Measurements from ENCODE around the gene MCOLN1. TPM values are rescaled to one million over a fixed set of nuclear protein-coding genes. Genes with fewer than 3 reads are reported as not detected.

The MCOLN1 gene
- total and polyA plus RNA-seq, 4 donors: 9.3 to 45.4 (median 25.3) TPM

GRCh38 chr19:7521551-7522071 lies 813 bp upstream of the MCOLN1 start:
- H3K4me1 ChIP-seq (ENCODE audit: control insufficient read depth, insufficient read depth, low read length): peaks cover 33% of the 10 kb centered on the region
- H3K9me3 ChIP-seq (ENCODE audit: control insufficient read depth, insufficient read depth, low read length): no peaks in the 10 kb centered on the region
- DNase-seq (ENCODE audit: low read depth in 4 of 6, low spot score in 6 of 6): no peak
- WGBS (ENCODE audit: insufficient coverage): 35% methylated on average over 10 of the region's 10 CpGs
- peak overlapping the region; percentile 63 for H3K4me3 ChIP-seq (ENCODE audit: low read depth, low read length)
- H3K27me3 ChIP-seq (ENCODE audit: control insufficient read depth, insufficient read depth, low read length): no peaks in the 10 kb centered on the region
- peak overlapping the region; percentile 35 for H3K27ac ChIP-seq (ENCODE audit: low read depth, low read length)
- peaks cover 51% of the 10 kb centered on the region for H3K36me3 ChIP-seq (ENCODE audit: control insufficient read depth, insufficient read depth, low read length)

- DNase-seq (ENCODE audit: low read depth in 4 of 6, low spot score in 6 of 6): no peak
- Histone ChIP-seq H3K9me3 (ENCODE audit: control insufficient read depth, insufficient read depth, low read length) (no peaks in the 10 kb centered on the region), H3K4me1 (ENCODE audit: control insufficient read depth, insufficient read depth, low read length) (peaks cover 22% of the 10 kb centered on the region), H3K4me3 (ENCODE audit: low read depth, low read length) (peak overlapping the region; percentile 63), H3K27me3 (ENCODE audit: control insufficient read depth, insufficient read depth, low read length) (no peaks in the 10 kb centered on the region), H3K27ac (ENCODE audit: low read depth, low read length) (no peak overlapping the region), H3K36me3 (ENCODE audit: control insufficient read depth, insufficient read depth, low read length) (peaks cover 62% of the 10 kb centered on the region)
- WGBS (ENCODE audit: insufficient coverage): 9% methylated on average over 21 of the region's 23 CpGs
Observed at GRCh38 chr19:7522923-7523667, 671 bp downstream of the MCOLN1 start.

GRCh38 chr19:7524523-7524922 lies 2.1 kb downstream of the MCOLN1 start:
- Histone ChIP-seq H3K9me3 (ENCODE audit: control insufficient read depth, insufficient read depth, low read length) (no peaks in the 10 kb centered on the region), H3K4me3 (ENCODE audit: low read depth, low read length) (no peak overlapping the region), H3K27ac (ENCODE audit: low read depth, low read length) (no peak overlapping the region), H3K27me3 (ENCODE audit: control insufficient read depth, insufficient read depth, low read length) (no peaks in the 10 kb centered on the region), H3K36me3 (ENCODE audit: control insufficient read depth, insufficient read depth, low read length) (peaks cover 66% of the 10 kb centered on the region), H3K4me1 (ENCODE audit: control insufficient read depth, insufficient read depth, low read length) (peaks cover 22% of the 10 kb centered on the region)
- no peak for DNase-seq (ENCODE audit: low read depth in 4 of 6, low spot score in 6 of 6)
- WGBS (ENCODE audit: insufficient coverage): 100% methylated on average over 4 of the region's 5 CpGs

GRCh38 chr19:7524992-7525739 lies 2.7 kb downstream of the MCOLN1 start:
- H3K4me1 ChIP-seq (ENCODE audit: control insufficient read depth, insufficient read depth, low read length): peaks cover 22% of the 10 kb centered on the region
- no peak overlapping the region for H3K27ac ChIP-seq (ENCODE audit: low read depth, low read length)
- WGBS (ENCODE audit: insufficient coverage): 96% methylated on average over 17 of the region's 20 CpGs
- H3K9me3 ChIP-seq (ENCODE audit: control insufficient read depth, insufficient read depth, low read length): no peaks in the 10 kb centered on the region
- no peaks in the 10 kb centered on the region for H3K27me3 ChIP-seq (ENCODE audit: control insufficient read depth, insufficient read depth, low read length)
- no peak for DNase-seq (ENCODE audit: low read depth in 4 of 6, low spot score in 6 of 6)
- peaks cover 66% of the 10 kb centered on the region for H3K36me3 ChIP-seq (ENCODE audit: control insufficient read depth, insufficient read depth, low read length)
- H3K4me3 ChIP-seq (ENCODE audit: low read depth, low read length): no peak overlapping the region

- peaks cover 64% of the 10 kb centered on the region for H3K36me3 ChIP-seq (ENCODE audit: control insufficient read depth, insufficient read depth, low read length)
- H3K9me3 ChIP-seq (ENCODE audit: control insufficient read depth, insufficient read depth, low read length): no peaks in the 10 kb centered on the region
- no peak overlapping the region for H3K4me3 ChIP-seq (ENCODE audit: low read depth, low read length)
- WGBS (ENCODE audit: insufficient coverage): 97% methylated on average over 28 of the region's 31 CpGs
- H3K27ac ChIP-seq (ENCODE audit: low read depth, low read length): no peak overlapping the region
- H3K4me1 ChIP-seq (ENCODE audit: control insufficient read depth, insufficient read depth, low read length): peaks cover 22% of the 10 kb centered on the region
- DNase-seq (ENCODE audit: low read depth in 4 of 6, low spot score in 6 of 6): no peak
- H3K27me3 ChIP-seq (ENCODE audit: control insufficient read depth, insufficient read depth, low read length): no peaks in the 10 kb centered on the region
Observed at GRCh38 chr19:7526059-7526929, 3.9 kb downstream of the MCOLN1 start.

- DNase-seq (ENCODE audit: low read depth in 4 of 6, low spot score in 6 of 6): no peak
- H3K9me3 ChIP-seq (ENCODE audit: control insufficient read depth, insufficient read depth, low read length): no peaks in the 10 kb centered on the region
- H3K27me3 ChIP-seq (ENCODE audit: control insufficient read depth, insufficient read depth, low read length): no peaks in the 10 kb centered on the region
- H3K36me3 ChIP-seq (ENCODE audit: control insufficient read depth, insufficient read depth, low read length): peaks cover 65% of the 10 kb centered on the region
- H3K4me1 ChIP-seq (ENCODE audit: control insufficient read depth, insufficient read depth, low read length): peaks cover 13% of the 10 kb centered on the region
- H3K4me3 ChIP-seq (ENCODE audit: low read depth, low read length): no peak overlapping the region
- 75% methylated on average over 22 of the region's 25 CpGs for WGBS (ENCODE audit: insufficient coverage)
- H3K27ac ChIP-seq (ENCODE audit: low read depth, low read length): no peak overlapping the region
Observed at GRCh38 chr19:7527516-7528191, 5.2 kb downstream of the MCOLN1 start.

- Histone ChIP-seq H3K27me3 (ENCODE audit: control insufficient read depth, insufficient read depth, low read length) (no peaks in the 10 kb centered on the region), H3K9me3 (ENCODE audit: control insufficient read depth, insufficient read depth, low read length) (no peaks in the 10 kb centered on the region), H3K36me3 (ENCODE audit: control insufficient read depth, insufficient read depth, low read length) (peaks cover 65% of the 10 kb centered on the region), H3K27ac (ENCODE audit: low read depth, low read length) (no peak overlapping the region), H3K4me3 (ENCODE audit: low read depth, low read length) (no peak overlapping the region), H3K4me1 (ENCODE audit: control insufficient read depth, insufficient read depth, low read length) (peaks cover 12% of the 10 kb centered on the region)
- no peak for DNase-seq (ENCODE audit: low read depth in 4 of 6, low spot score in 6 of 6)
- 87% methylated on average over 7 of the region's 7 CpGs for WGBS (ENCODE audit: insufficient coverage)
Observed at GRCh38 chr19:7528192-7528519, 5.7 kb downstream of the MCOLN1 start.

- Histone ChIP-seq H3K4me1 (ENCODE audit: control insufficient read depth, insufficient read depth, low read length) (peaks cover 12% of the 10 kb centered on the region), H3K36me3 (ENCODE audit: control insufficient read depth, insufficient read depth, low read length) (peaks cover 65% of the 10 kb centered on the region), H3K27me3 (ENCODE audit: control insufficient read depth, insufficient read depth, low read length) (no peaks in the 10 kb centered on the region), H3K9me3 (ENCODE audit: control insufficient read depth, insufficient read depth, low read length) (no peaks in the 10 kb centered on the region), H3K27ac (ENCODE audit: low read depth, low read length) (no peak overlapping the region), H3K4me3 (ENCODE audit: low read depth, low read length) (no peak overlapping the region)
- 96% methylated on average over 32 of the region's 32 CpGs for WGBS (ENCODE audit: insufficient coverage)
- no peak for DNase-seq (ENCODE audit: low read depth in 4 of 6, low spot score in 6 of 6)
Observed at GRCh38 chr19:7528522-7529245, 6.3 kb downstream of the MCOLN1 start.
